ENCODE measurements around the gene EQTN.

GRCh38 chr9:27337833-27338526 lies 41.0 kb upstream of the EQTN start:
- TF ChIP-seq, protein P1, sequence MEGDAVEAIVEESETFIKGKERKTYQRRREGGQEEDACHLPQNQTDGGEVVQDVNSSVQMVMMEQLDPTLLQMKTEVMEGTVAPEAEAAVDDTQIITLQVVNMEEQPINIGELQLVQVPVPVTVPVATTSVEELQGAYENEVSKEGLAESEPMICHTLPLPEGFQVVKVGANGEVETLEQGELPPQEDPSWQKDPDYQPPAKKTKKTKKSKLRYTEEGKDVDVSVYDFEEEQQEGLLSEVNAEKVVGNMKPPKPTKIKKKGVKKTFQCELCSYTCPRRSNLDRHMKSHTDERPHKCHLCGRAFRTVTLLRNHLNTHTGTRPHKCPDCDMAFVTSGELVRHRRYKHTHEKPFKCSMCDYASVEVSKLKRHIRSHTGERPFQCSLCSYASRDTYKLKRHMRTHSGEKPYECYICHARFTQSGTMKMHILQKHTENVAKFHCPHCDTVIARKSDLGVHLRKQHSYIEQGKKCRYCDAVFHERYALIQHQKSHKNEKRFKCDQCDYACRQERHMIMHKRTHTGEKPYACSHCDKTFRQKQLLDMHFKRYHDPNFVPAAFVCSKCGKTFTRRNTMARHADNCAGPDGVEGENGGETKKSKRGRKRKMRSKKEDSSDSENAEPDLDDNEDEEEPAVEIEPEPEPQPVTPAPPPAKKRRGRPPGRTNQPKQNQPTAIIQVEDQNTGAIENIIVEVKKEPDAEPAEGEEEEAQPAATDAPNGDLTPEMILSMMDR (IDR thresholded peaks at IDR 0.05; ENCODE audit: insufficient read depth, low read length): no peak
- no peak for TF ChIP-seq SPI1 (IDR thresholded peaks at IDR 0.05; ENCODE audit: borderline replicate concordance, low read depth)
- no peak for TF ChIP-seq REST (IDR thresholded peaks at IDR 0.05; ENCODE audit: insufficient replicate concordance, low read depth)
- no peak for TF ChIP-seq GABPA (IDR thresholded peaks at IDR 0.05; ENCODE audit: low read depth)
- no peak for TF ChIP-seq POLR2AphosphoS5 (IDR thresholded peaks at IDR 0.05; ENCODE audit: low read depth)

Data from HL-60 (cell line).